ENCODE results near the gene TRHDE. TPM values are rescaled to one million over a fixed set of nuclear protein-coding genes. Genes with fewer than 3 reads are reported as not detected.

The TRHDE gene
- total and polyA plus RNA-seq, 4 donors, result 4.5 to 22.4 (median 7.3) TPM

GRCh38 chr12:72602581-72602980, 330.4 kb downstream of the TRHDE start:
- Histone ChIP-seq H3K9me3 (ENCODE audit: control insufficient read depth, insufficient read depth, low read length) (peaks cover 5% of the 10 kb centered on the region), H3K4me1 (ENCODE audit: control insufficient read depth, insufficient read depth, low read length) (no peaks in the 10 kb centered on the region), H3K27me3 (ENCODE audit: control insufficient read depth, insufficient read depth, low read length) (no peaks in the 10 kb centered on the region)

GRCh38 chr12:72605975-72606374, 333.8 kb downstream of the TRHDE start:
- Histone ChIP-seq H3K27me3 (ENCODE audit: control insufficient read depth, insufficient read depth, low read length) (no peaks in the 10 kb centered on the region), H3K9me3 (ENCODE audit: control insufficient read depth, insufficient read depth, low read length) (no peaks in the 10 kb centered on the region), H3K27ac (ENCODE audit: low read depth, low read length) (no peak overlapping the region), H3K4me1 (ENCODE audit: control insufficient read depth, insufficient read depth, low read length) (no peaks in the 10 kb centered on the region), H3K4me3 (ENCODE audit: low read depth, low read length) (no peak overlapping the region), H3K36me3 (ENCODE audit: control insufficient read depth, insufficient read depth, low read length) (no peaks in the 10 kb centered on the region)
- WGBS (ENCODE audit: insufficient coverage), result no CpG with 5 or more reads among the region's 2 CpGs
- DNase-seq (ENCODE audit: low read depth in 4 of 6, low spot score in 6 of 6), result peak in 1 of 6 donors; percentile 34

More at GRCh38 chr12:72602581-72602980, 330.4 kb downstream of the TRHDE start:
- H3K27ac ChIP-seq (ENCODE audit: low read depth, low read length), result no peak overlapping the region
- peak in 1 of 6 donors; percentile 6 for DNase-seq (ENCODE audit: low read depth in 4 of 6, low spot score in 6 of 6)
- no peak overlapping the region for H3K4me3 ChIP-seq (ENCODE audit: low read depth, low read length)
- H3K36me3 ChIP-seq (ENCODE audit: control insufficient read depth, insufficient read depth, low read length), result no peaks in the 10 kb centered on the region

GRCh38 chr12:72610342-72610741, 338.2 kb downstream of the TRHDE start:
- DNase-seq (ENCODE audit: low read depth in 4 of 6, low spot score in 6 of 6), result peak in 1 of 6 donors; percentile 28
- 62% methylated on average over 8 of the region's 10 CpGs for WGBS (ENCODE audit: insufficient coverage)

GRCh38 chr12:72610854-72611358, 338.7 kb downstream of the TRHDE start:
- Histone ChIP-seq H3K27ac (ENCODE audit: low read depth, low read length) (no peak overlapping the region), H3K27me3 (ENCODE audit: control insufficient read depth, insufficient read depth, low read length) (no peaks in the 10 kb centered on the region), H3K4me1 (ENCODE audit: control insufficient read depth, insufficient read depth, low read length) (no peaks in the 10 kb centered on the region), H3K9me3 (ENCODE audit: control insufficient read depth, insufficient read depth, low read length) (no peaks in the 10 kb centered on the region), H3K36me3 (ENCODE audit: control insufficient read depth, insufficient read depth, low read length) (no peaks in the 10 kb centered on the region), H3K4me3 (ENCODE audit: low read depth, low read length) (no peak overlapping the region)
- 83% methylated on average over 1 of the region's 1 CpG for WGBS (ENCODE audit: insufficient coverage)
- no peak for DNase-seq (ENCODE audit: low read depth in 4 of 6, low spot score in 6 of 6)

More at GRCh38 chr12:72610342-72610741, 338.2 kb downstream of the TRHDE start:
- Histone ChIP-seq H3K4me3 (ENCODE audit: low read depth, low read length) (no peak overlapping the region), H3K36me3 (ENCODE audit: control insufficient read depth, insufficient read depth, low read length) (no peaks in the 10 kb centered on the region), H3K27me3 (ENCODE audit: control insufficient read depth, insufficient read depth, low read length) (no peaks in the 10 kb centered on the region), H3K4me1 (ENCODE audit: control insufficient read depth, insufficient read depth, low read length) (no peaks in the 10 kb centered on the region), H3K9me3 (ENCODE audit: control insufficient read depth, insufficient read depth, low read length) (no peaks in the 10 kb centered on the region), H3K27ac (ENCODE audit: low read depth, low read length) (no peak overlapping the region)

- H3K4me3 ChIP-seq (ENCODE audit: low read depth, low read length), result no peak overlapping the region
- no peaks in the 10 kb centered on the region for H3K27me3 ChIP-seq (ENCODE audit: control insufficient read depth, insufficient read depth, low read length)
- no peak overlapping the region for H3K27ac ChIP-seq (ENCODE audit: low read depth, low read length)
- 71% methylated on average over 1 of the region's 2 CpGs for WGBS (ENCODE audit: insufficient coverage)
- no peaks in the 10 kb centered on the region for H3K9me3 ChIP-seq (ENCODE audit: control insufficient read depth, insufficient read depth, low read length)
- H3K4me1 ChIP-seq (ENCODE audit: control insufficient read depth, insufficient read depth, low read length), result no peaks in the 10 kb centered on the region
- H3K36me3 ChIP-seq (ENCODE audit: control insufficient read depth, insufficient read depth, low read length), result no peaks in the 10 kb centered on the region
- DNase-seq (ENCODE audit: low read depth in 4 of 6, low spot score in 6 of 6), result no peak
Observed at GRCh38 chr12:72612171-72612570, 340.0 kb downstream of the TRHDE start.

GRCh38 chr12:72618764-72619163, 346.6 kb downstream of the TRHDE start:
- H3K27ac ChIP-seq (ENCODE audit: low read depth, low read length), result no peak overlapping the region
- no peaks in the 10 kb centered on the region for H3K9me3 ChIP-seq (ENCODE audit: control insufficient read depth, insufficient read depth, low read length)
- H3K4me1 ChIP-seq (ENCODE audit: control insufficient read depth, insufficient read depth, low read length), result no peaks in the 10 kb centered on the region
- no peaks in the 10 kb centered on the region for H3K27me3 ChIP-seq (ENCODE audit: control insufficient read depth, insufficient read depth, low read length)
- no peak overlapping the region for H3K4me3 ChIP-seq (ENCODE audit: low read depth, low read length)
- DNase-seq (ENCODE audit: low read depth in 4 of 6, low spot score in 6 of 6), result peak in 1 of 6 donors; percentile 18
- no CpG with 5 or more reads among the region's 6 CpGs for WGBS (ENCODE audit: insufficient coverage)
- H3K36me3 ChIP-seq (ENCODE audit: control insufficient read depth, insufficient read depth, low read length), result no peaks in the 10 kb centered on the region

GRCh38 chr12:72622556-72622955, 350.4 kb downstream of the TRHDE start:
- no peak for DNase-seq (ENCODE audit: low read depth in 4 of 6, low spot score in 6 of 6)
- Histone ChIP-seq H3K4me1 (ENCODE audit: control insufficient read depth, insufficient read depth, low read length) (no peaks in the 10 kb centered on the region), H3K27ac (ENCODE audit: low read depth, low read length) (no peak overlapping the region), H3K27me3 (ENCODE audit: control insufficient read depth, insufficient read depth, low read length) (no peaks in the 10 kb centered on the region), H3K36me3 (ENCODE audit: control insufficient read depth, insufficient read depth, low read length) (no peaks in the 10 kb centered on the region), H3K9me3 (ENCODE audit: control insufficient read depth, insufficient read depth, low read length) (no peaks in the 10 kb centered on the region), H3K4me3 (ENCODE audit: low read depth, low read length) (no peak overlapping the region)
- no CpG with 5 or more reads among the region's 3 CpGs for WGBS (ENCODE audit: insufficient coverage)

GRCh38 chr12:72631926-72632685, 359.9 kb downstream of the TRHDE start:
- no CpG with 5 or more reads among the region's 4 CpGs for WGBS (ENCODE audit: insufficient coverage)
- Histone ChIP-seq H3K36me3 (ENCODE audit: control insufficient read depth, insufficient read depth, low read length) (no peaks in the 10 kb centered on the region), H3K4me1 (ENCODE audit: control insufficient read depth, insufficient read depth, low read length) (no peaks in the 10 kb centered on the region), H3K27me3 (ENCODE audit: control insufficient read depth, insufficient read depth, low read length) (no peaks in the 10 kb centered on the region), H3K4me3 (ENCODE audit: low read depth, low read length) (no peak overlapping the region), H3K9me3 (ENCODE audit: control insufficient read depth, insufficient read depth, low read length) (no peaks in the 10 kb centered on the region), H3K27ac (ENCODE audit: low read depth, low read length) (no peak overlapping the region)
- no peak for DNase-seq (ENCODE audit: low read depth in 4 of 6, low spot score in 6 of 6)

- WGBS (ENCODE audit: insufficient coverage), result no CpG with 5 or more reads among the region's 2 CpGs
- H3K4me1 ChIP-seq (ENCODE audit: control insufficient read depth, insufficient read depth, low read length), result no peaks in the 10 kb centered on the region
- H3K27me3 ChIP-seq (ENCODE audit: control insufficient read depth, insufficient read depth, low read length), result no peaks in the 10 kb centered on the region
- peak in 2 of 6 donors; percentile 23 to 93 for DNase-seq (ENCODE audit: low read depth in 4 of 6, low spot score in 6 of 6)
- no peak overlapping the region for H3K4me3 ChIP-seq (ENCODE audit: low read depth, low read length)
- no peaks in the 10 kb centered on the region for H3K36me3 ChIP-seq (ENCODE audit: control insufficient read depth, insufficient read depth, low read length)
- no peaks in the 10 kb centered on the region for H3K9me3 ChIP-seq (ENCODE audit: control insufficient read depth, insufficient read depth, low read length)
- H3K27ac ChIP-seq (ENCODE audit: low read depth, low read length), result no peak overlapping the region
Observed at GRCh38 chr12:72642706-72643105, 370.5 kb downstream of the TRHDE start.

- Histone ChIP-seq H3K4me3 (ENCODE audit: low read depth, low read length) (no peak overlapping the region), H3K36me3 (ENCODE audit: control insufficient read depth, insufficient read depth, low read length) (no peaks in the 10 kb centered on the region), H3K4me1 (ENCODE audit: control insufficient read depth, insufficient read depth, low read length) (no peaks in the 10 kb centered on the region), H3K27ac (ENCODE audit: low read depth, low read length) (no peak overlapping the region), H3K27me3 (ENCODE audit: control insufficient read depth, insufficient read depth, low read length) (no peaks in the 10 kb centered on the region), H3K9me3 (ENCODE audit: control insufficient read depth, insufficient read depth, low read length) (no peaks in the 10 kb centered on the region)
- no peak for DNase-seq (ENCODE audit: low read depth in 4 of 6, low spot score in 6 of 6)
Observed at GRCh38 chr12:72647139-72647538, 375.0 kb downstream of the TRHDE start.
